ENCODE data around the gene CAMTA1.

Gene CAMTA1

GRCh38 chr1:6854166-6854565, 68.9 kb downstream of the CAMTA1 start:
- no peak for DNase-seq

- DNase-seq: no peak
Measured at GRCh38 chr1:6857831-6858230, 72.6 kb downstream of the CAMTA1 start.

GRCh38 chr1:6858596-6858995, 73.3 kb downstream of the CAMTA1 start:
- no peak for DNase-seq

GRCh38 chr1:6859415-6860343, 74.4 kb downstream of the CAMTA1 start:
- DNase-seq: peak in 1 of 4 experiments; percentile 8

- peak in 3 of 4 experiments; percentile 5 to 11 (median 10) for DNase-seq
Measured at GRCh38 chr1:6860401-6860800, 75.1 kb downstream of the CAMTA1 start.

GRCh38 chr1:6861075-6861724, 75.9 kb downstream of the CAMTA1 start:
- peak in 3 of 4 experiments; percentile 12 to 34 (median 14) for DNase-seq

- DNase-seq: no peak
Measured at GRCh38 chr1:6862906-6863305, 77.7 kb downstream of the CAMTA1 start.

GRCh38 chr1:6864166-6864565, 78.9 kb downstream of the CAMTA1 start:
- DNase-seq: no peak

GRCh38 chr1:6866825-6867224, 81.6 kb downstream of the CAMTA1 start:
- no peak for DNase-seq

- DNase-seq: no peak
Measured at GRCh38 chr1:6867321-6867720, 82.1 kb downstream of the CAMTA1 start.

GRCh38 chr1:6867729-6868659, 82.7 kb downstream of the CAMTA1 start:
- no peak for DNase-seq

- no peak for DNase-seq
Measured at GRCh38 chr1:6868660-6869380, 83.6 kb downstream of the CAMTA1 start.

- DNase-seq: no peak
Measured at GRCh38 chr1:6869545-6869944, 84.3 kb downstream of the CAMTA1 start.

- no peak for DNase-seq
Measured at GRCh38 chr1:6870086-6870485, 84.8 kb downstream of the CAMTA1 start.

GRCh38 chr1:6870571-6870970, 85.3 kb downstream of the CAMTA1 start:
- no peak for DNase-seq

GRCh38 chr1:6871300-6871972, 86.2 kb downstream of the CAMTA1 start:
- DNase-seq: no peak

GRCh38 chr1:6872573-6873261, 87.5 kb downstream of the CAMTA1 start:
- no peak for DNase-seq

- DNase-seq: no peak
Measured at GRCh38 chr1:6873298-6874015, 88.2 kb downstream of the CAMTA1 start.

- DNase-seq: no peak
Measured at GRCh38 chr1:6874298-6874697, 89.0 kb downstream of the CAMTA1 start.

Data from suppressor macrophage (primary cell).